Measurements from ENCODE around the gene PER2. TPM values are rescaled to one million over a fixed set of nuclear protein-coding genes. Genes with fewer than 3 reads are reported as not detected.

Gene PER2
- total and polyA plus RNA-seq, 2 of the 13 experiments (the other 11 are each of a cell fraction or from before 2014, with no cell fraction given): 5.1 to 9.4 TPM

- TF ChIP-seq ZNF18 (CRISPR knock-in tag; IDR thresholded peaks at IDR 0.05; ENCODE audit: insufficient replicate concordance) (no peak), CAMTA2 (CRISPR knock-in tag; IDR thresholded peaks at IDR 0.05; ENCODE audit: borderline replicate concordance) (no peak), FOXJ3 (CRISPR knock-in tag; IDR thresholded peaks at IDR 0.05; ENCODE audit: borderline replicate concordance) (no peak), EEA1 (CRISPR knock-in tag; IDR thresholded peaks at IDR 0.05; ENCODE audit: borderline replicate concordance) (no peak)
These were observed 61.5 kb downstream of the PER2 start (continued) for GRCh38 chr2:238226698-238227586.

GRCh38 chr2:238225911-238226697, 62.3 kb downstream of the PER2 start:
- no peak overlapping the region for H3K9ac ChIP-seq (ENCODE audit: insufficient read depth, low read depth, low read length)
- no TSS peak for BruUV-seq (replicated peaks)
- peak; percentile 48 for ATAC-seq
- H3K36me3 ChIP-seq (replicated peaks in 1 of 2; ENCODE audit: control insufficient read depth in 1 of 2, insufficient read depth in 2 of 2, low read length in 2 of 2): no peaks in the 10 kb centered on the region
- WGBS (ENCODE audit: low lambda C conversion rate): 44% methylated on average over 35 of the region's 38 CpGs
- H2AFZ ChIP-seq (ENCODE audit: low read length): no peak overlapping the region
- H3K27me3 ChIP-seq (ENCODE audit: control insufficient read depth in 1 of 2, insufficient read depth in 2 of 2, low read length in 2 of 2): peaks cover 17 to 76% of the 10 kb centered on the region in 2 experiments
- no peaks in the 10 kb centered on the region for H4K20me1 ChIP-seq (ENCODE audit: insufficient read depth, low read length)
- H3K27ac ChIP-seq (ENCODE audit: extremely low read length, insufficient read depth, low read length): no peak overlapping the region
- H3K4me2 ChIP-seq (ENCODE audit: low read depth, low read length): peak overlapping the region; percentile 51
- ChIA-PET POLR2A (interaction anchor here (1.3 to 1.4 kb wide), 2 partner anchors 10 to 13 kb away, joined by 3 to 5 read pairs; no protein-coding TSS in a partner anchor), CTCF (ENCODE audit: low intra/inter-chr PET ratio, low total read pairs) (no interaction called here)
- no peaks in the 10 kb centered on the region for H3K79me2 ChIP-seq (ENCODE audit: insufficient read depth, low read length)
- DNase-seq (ENCODE audit: low spot score): no peak
- no peak for FAIRE-seq
- in situ Hi-C loops (cut with HindIII; ENCODE audit: extremely low pct_ligation_motif_present, low pct_unique_long_range_greater_than_20kb): no loop called here
- H3K9me3 ChIP-seq (ENCODE audit: low read length): no peaks in the 10 kb centered on the region
- intact Hi-C loops (cut with micrococcal nuclease; ENCODE audit: unreplicated experiment): no loop called here
- peak overlapping the region in 1 of 3 experiments; percentile 35; a peak in 1 of 6 replicates for H3K4me3 ChIP-seq (replicated peaks in 1 of 3; ENCODE audit: insufficient read depth in 1 of 3, low read depth in 2 of 3, low read length in 3 of 3)
- H3K4me1 ChIP-seq (ENCODE audit: insufficient read depth, low read length): peaks cover 18% of the 10 kb centered on the region; the same call in 1 of the 2 replicates
- TF ChIP-seq ZNF432 (CRISPR knock-in tag; IDR thresholded peaks at IDR 0.05; ENCODE audit: borderline replicate concordance) (no peak), ZFP90 (CRISPR knock-in tag; IDR thresholded peaks at IDR 0.05; ENCODE audit: borderline replicate concordance) (no peak), FOXJ3 (CRISPR knock-in tag; IDR thresholded peaks at IDR 0.05; ENCODE audit: borderline replicate concordance) (no peak), ZNF430 (CRISPR knock-in tag; IDR thresholded peaks at IDR 0.05) (no peak), ZBTB38 (CRISPR knock-in tag; IDR thresholded peaks at IDR 0.05) (peak; percentile 34; the same call in 1 of the 2 replicates), POGK (CRISPR knock-in tag; conservative IDR thresholded peaks at IDR 0.05) (0 out of 2 replicates have a peak, but pooled peaks have one; percentile 75), PRPF4 (IDR thresholded peaks at IDR 0.05; ENCODE audit: low read depth, low read length, poor library complexity, severe bottlenecking) (no peak), ZKSCAN5 (CRISPR knock-in tag; IDR thresholded peaks at IDR 0.05) (no peak), ZNF260 (CRISPR knock-in tag; IDR thresholded peaks at IDR 0.05; ENCODE audit: borderline replicate concordance, low read depth) (no peak), SYNCRIP (IDR thresholded peaks at IDR 0.05; ENCODE audit: insufficient read depth, low read depth, low read length) (no peak), BRF2 (CRISPR knock-in tag; IDR thresholded peaks at IDR 0.05) (no peak), ZFP82 (CRISPR knock-in tag; IDR thresholded peaks at IDR 0.05; ENCODE audit: borderline replicate concordance) (no peak)
